ENCODE results near the gene WEE2.

WEE2 gene

GRCh38 chr7:141708351-141708750 lies at the start of gene WEE2:
TSS of gene WEE2 (plus strand) at chr7:141708353. CDS start at chr7:141708759, 406 bp downstream.
- no peak for DNase-seq (ENCODE audit: low spot score)
- TF ChIP-seq, protein P1, sequence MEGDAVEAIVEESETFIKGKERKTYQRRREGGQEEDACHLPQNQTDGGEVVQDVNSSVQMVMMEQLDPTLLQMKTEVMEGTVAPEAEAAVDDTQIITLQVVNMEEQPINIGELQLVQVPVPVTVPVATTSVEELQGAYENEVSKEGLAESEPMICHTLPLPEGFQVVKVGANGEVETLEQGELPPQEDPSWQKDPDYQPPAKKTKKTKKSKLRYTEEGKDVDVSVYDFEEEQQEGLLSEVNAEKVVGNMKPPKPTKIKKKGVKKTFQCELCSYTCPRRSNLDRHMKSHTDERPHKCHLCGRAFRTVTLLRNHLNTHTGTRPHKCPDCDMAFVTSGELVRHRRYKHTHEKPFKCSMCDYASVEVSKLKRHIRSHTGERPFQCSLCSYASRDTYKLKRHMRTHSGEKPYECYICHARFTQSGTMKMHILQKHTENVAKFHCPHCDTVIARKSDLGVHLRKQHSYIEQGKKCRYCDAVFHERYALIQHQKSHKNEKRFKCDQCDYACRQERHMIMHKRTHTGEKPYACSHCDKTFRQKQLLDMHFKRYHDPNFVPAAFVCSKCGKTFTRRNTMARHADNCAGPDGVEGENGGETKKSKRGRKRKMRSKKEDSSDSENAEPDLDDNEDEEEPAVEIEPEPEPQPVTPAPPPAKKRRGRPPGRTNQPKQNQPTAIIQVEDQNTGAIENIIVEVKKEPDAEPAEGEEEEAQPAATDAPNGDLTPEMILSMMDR (IDR thresholded peaks at IDR 0.05; ENCODE audit: extremely low read depth, missing control alignments): no peak

- DNase-seq (ENCODE audit: low spot score): no peak
- TF ChIP-seq, protein P1 (IDR thresholded peaks at IDR 0.05; ENCODE audit: extremely low read depth, missing control alignments): no peak
These were observed 48.7 kb upstream of the WEE2 start for GRCh38 chr7:141659501-141659900.

DNA sequence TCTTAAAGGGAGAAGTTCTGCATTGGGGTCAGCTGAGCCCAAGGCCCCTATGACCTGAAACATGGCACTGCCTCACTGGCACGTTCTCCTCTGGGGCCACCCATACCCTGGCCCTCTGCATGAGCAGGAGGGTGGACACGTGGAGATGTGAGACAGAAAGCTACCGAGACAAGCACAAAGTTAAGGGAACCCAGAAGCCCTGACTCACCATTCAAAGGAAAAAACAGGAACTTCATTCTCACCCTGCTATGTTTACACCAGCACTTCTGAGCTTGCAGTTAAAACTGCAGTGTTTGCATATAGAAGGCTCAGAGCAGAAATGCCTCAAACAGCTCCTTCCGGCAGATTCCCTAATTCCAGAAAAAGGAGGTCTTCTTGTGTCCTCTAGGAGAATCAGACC lies 47.9 kb upstream of the WEE2 start:
- TF ChIP-seq, protein P1 (IDR thresholded peaks at IDR 0.05; ENCODE audit: extremely low read depth, missing control alignments): no peak
- no peak for DNase-seq (ENCODE audit: low spot score)

DNA sequence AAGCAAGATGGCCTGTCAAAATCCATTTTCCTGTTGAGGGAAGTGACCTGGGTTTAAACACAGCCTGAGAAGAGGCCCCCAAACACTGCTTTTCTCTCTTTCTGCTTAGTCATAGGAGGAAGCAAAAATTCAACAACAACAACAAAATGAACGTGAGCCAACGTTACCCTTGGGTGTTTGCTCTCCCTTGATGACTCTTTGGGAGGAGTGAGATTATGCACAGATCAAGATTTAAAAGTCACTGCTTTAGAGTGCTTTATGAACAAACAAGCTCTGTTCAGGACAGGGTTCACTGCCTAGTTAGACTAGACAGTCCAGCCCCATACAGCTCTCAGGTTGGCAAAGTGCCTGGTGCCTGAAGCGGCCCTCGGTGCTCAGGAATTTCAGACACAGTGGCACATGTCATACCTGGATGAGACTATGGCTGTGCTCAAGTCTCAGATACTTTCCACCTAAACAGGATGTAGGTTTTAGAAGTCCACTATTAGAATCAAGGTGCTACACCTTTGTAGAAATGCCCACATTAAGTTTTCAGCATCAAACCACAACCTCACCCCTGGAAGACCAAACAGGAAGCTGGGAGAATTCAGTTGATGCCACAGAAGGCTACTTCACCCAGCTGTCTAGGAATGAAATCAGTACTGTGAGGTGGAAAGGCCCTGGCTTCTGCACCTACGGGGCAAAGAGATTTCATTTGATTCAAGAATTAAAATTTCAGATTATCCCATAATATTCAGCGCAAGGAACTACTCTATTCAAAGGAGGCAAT lies 44.9 kb upstream of the WEE2 start:
- no peak for DNase-seq (ENCODE audit: low spot score)
- TF ChIP-seq, protein P1 (IDR thresholded peaks at IDR 0.05; ENCODE audit: extremely low read depth, missing control alignments): no peak

- no peak for DNase-seq (ENCODE audit: low spot score)
- TF ChIP-seq, protein P1 (IDR thresholded peaks at IDR 0.05; ENCODE audit: extremely low read depth, missing control alignments): no peak
These were observed 43.7 kb upstream of the WEE2 start for GRCh38 chr7:141664450-141664849.

DNA sequence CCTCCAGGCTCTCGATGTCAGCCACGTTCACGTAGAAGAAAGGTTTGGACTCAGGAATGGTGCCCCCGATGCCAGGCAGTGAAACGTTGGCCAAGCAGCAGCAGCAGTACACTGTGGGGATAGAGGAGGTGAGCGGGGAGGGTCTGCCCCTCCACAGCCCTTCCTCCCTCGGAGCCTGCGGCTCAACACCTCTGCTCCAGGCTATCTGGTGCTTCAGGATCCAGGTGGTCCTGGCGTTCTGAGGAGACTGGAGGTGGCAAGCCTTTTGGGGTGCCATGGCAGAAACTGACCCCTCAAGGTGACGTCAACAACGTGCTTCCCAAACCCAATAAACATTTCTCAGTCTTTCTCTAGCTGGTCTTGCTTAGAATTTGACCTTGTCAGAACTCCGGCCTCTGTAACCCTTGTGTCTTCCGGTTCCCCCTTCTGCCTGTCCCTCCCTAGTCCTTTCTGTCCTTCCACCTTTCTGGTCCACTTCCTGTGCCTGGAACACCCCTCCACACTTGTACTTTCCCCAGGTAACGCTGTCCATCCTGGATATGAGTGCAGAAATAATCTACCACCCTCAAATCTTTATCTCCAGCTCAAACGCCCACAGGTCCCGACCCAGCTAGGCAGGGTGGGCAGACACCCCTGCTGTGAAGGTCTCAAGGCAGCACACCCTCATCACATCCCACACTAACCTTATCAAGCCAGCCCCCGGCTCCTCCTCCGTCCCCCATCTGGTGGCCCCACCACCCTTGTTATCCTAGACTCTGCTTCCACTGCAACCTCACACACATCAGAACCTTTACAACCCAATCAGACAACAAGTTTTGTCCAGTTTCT lies 42.7 kb upstream of the WEE2 start:
- DNase-seq (ENCODE audit: low spot score): no peak
- TF ChIP-seq, protein P1 (IDR thresholded peaks at IDR 0.05; ENCODE audit: extremely low read depth, missing control alignments): no peak

GRCh38 chr7:141666071-141666470 lies 42.1 kb upstream of the WEE2 start:
- DNase-seq (ENCODE audit: low spot score): no peak
- TF ChIP-seq, protein P1 (IDR thresholded peaks at IDR 0.05; ENCODE audit: extremely low read depth, missing control alignments): no peak
